GM12891 (cell line): ENCODE data around the gene VARS2.

Experiments
- POLR2A ChIP-seq: IDR thresholded peaks from 2 replicates; pipeline ENCODE4 v1.6.1; 2011; ENCODE audit warnings: low read depth, low read length, control low read depth
- POLR2AphosphoS5 ChIP-seq: IDR thresholded peaks from 2 replicates; pipeline ENCODE4 v1.6.1; 2011; ENCODE audit warnings: low read depth, low read length, control low read depth
- POU2F2 ChIP-seq: IDR thresholded peaks from 2 replicates; pipeline ENCODE4 v1.6.1; 2011; ENCODE audit warnings: low read depth, mild to moderate bottlenecking, control low read depth, low read length, moderate library complexity

- TF ChIP-seq POLR2A (no peak), POLR2AphosphoS5 (no peak), POU2F2 (no peak)
Measured at GRCh38 chr6:30937265-30937664, 23.2 kb downstream of the VARS2 start.
